ENCODE data around the gene EIF5.

GRCh38 chr14:103336191-103336590 is 2.2 kb downstream of the EIF5 start:
- no peak for TF ChIP-seq POLR2AphosphoS5 (IDR thresholded peaks at IDR 0.05; ENCODE audit: low read depth, low read length)
- TF ChIP-seq SIN3A (IDR thresholded peaks at IDR 0.05; ENCODE audit: borderline replicate concordance, insufficient read depth, low read length): no peak
